WERI-Rb-1 (cell line): ENCODE data around the gene ZNF787.
A peak's percentile ranks its signal among the peaks of the same experiment; 100 is the strongest.

Experiments used
- DNase-seq: peaks from one replicate; pipeline ENCODE4 v3.0.0-alpha.2; 2020
- H3K27ac ChIP-seq: fragments of 250-450 bp; sonication (Bioruptor Pico); 2 replicates; pipeline ENCODE4 v1.5.1; 2020; ENCODE audit warnings: mild to moderate bottlenecking, moderate library complexity
- H3K27me3 ChIP-seq: fragments of 250-450 bp; sonication (Bioruptor Pico); 2 replicates; pipeline ENCODE4 v1.5.1; 2021; ENCODE audit warnings: mild to moderate bottlenecking, low read depth, moderate library complexity; ENCODE audit not compliant: insufficient read depth, severe bottlenecking
- H3K36me3 ChIP-seq: fragments of 250-450 bp; sonication (Bioruptor Pico); 2 replicates; pipeline ENCODE4 v1.5.1; 2020; ENCODE audit warnings: mild to moderate bottlenecking, moderate library complexity
- H3K4me3 ChIP-seq: 2 replicates; pipeline ENCODE4 v1.5.1; 2011; ENCODE audit warnings: low read depth, mild to moderate bottlenecking, control low read depth, low read length
- H3K9me3 ChIP-seq: fragments of 250-450 bp; sonication (Bioruptor Pico); 2 replicates; pipeline ENCODE4 v1.5.1; 2021; ENCODE audit warnings: mild to moderate bottlenecking, moderate library complexity; ENCODE audit not compliant: severe bottlenecking
- CTCF ChIP-seq: IDR thresholded peaks from 2 replicates; pipeline ENCODE4 v1.5.1; 2011; ENCODE audit warnings: low read depth, mild to moderate bottlenecking, control low read depth, inconsistent platforms, low read length

Gene ZNF787

GRCh38 chr19:56114051-56114777 lies 6.9 kb downstream of the ZNF787 start:
- no peak for TF ChIP-seq CTCF
- Histone ChIP-seq H3K27ac (peak overlapping the region; percentile 39; the same call in 1 of the 2 replicates), H3K27me3 (no peaks in the 10 kb centered on the region), H3K36me3 (peaks cover 31% of the 10 kb centered on the region), H3K4me3 (no peak overlapping the region), H3K9me3 (no peaks in the 10 kb centered on the region)
- no peak for DNase-seq

- Histone ChIP-seq H3K27ac (no peak overlapping the region; the same call in 1 of the 2 replicates), H3K36me3 (peaks cover 24% of the 10 kb centered on the region), H3K9me3 (no peaks in the 10 kb centered on the region), H3K27me3 (no peaks in the 10 kb centered on the region), H3K4me3 (no peak overlapping the region)
- no peak for DNase-seq
- TF ChIP-seq CTCF, result no peak
These were observed 7.9 kb downstream of the ZNF787 start for GRCh38 chr19:56113074-56113632.

- H3K4me3 ChIP-seq, result no peak overlapping the region
- no peak overlapping the region; the same call in 1 of the 2 replicates for H3K27ac ChIP-seq
- H3K9me3 ChIP-seq, result no peaks in the 10 kb centered on the region
- TF ChIP-seq CTCF, result no peak
- H3K36me3 ChIP-seq, result peaks cover 17% of the 10 kb centered on the region
- DNase-seq, result no peak
- no peaks in the 10 kb centered on the region for H3K27me3 ChIP-seq
These were observed 8.8 kb downstream of the ZNF787 start for GRCh38 chr19:56112313-56112709.

- H3K9me3 ChIP-seq, result no peaks in the 10 kb centered on the region
- H3K36me3 ChIP-seq, result peaks cover 20% of the 10 kb centered on the region
- H3K4me3 ChIP-seq, result no peak overlapping the region
- peak overlapping the region; percentile 25 for H3K27ac ChIP-seq
- no peak for DNase-seq
- TF ChIP-seq CTCF, result no peak
- H3K27me3 ChIP-seq, result no peaks in the 10 kb centered on the region
These were observed 9.3 kb downstream of the ZNF787 start for GRCh38 chr19:56111601-56112312.

- Histone ChIP-seq H3K4me3 (no peak overlapping the region), H3K27me3 (no peaks in the 10 kb centered on the region), H3K27ac (peak overlapping the region; percentile 41), H3K9me3 (no peaks in the 10 kb centered on the region), H3K36me3 (peaks cover 24% of the 10 kb centered on the region)
- TF ChIP-seq CTCF, result no peak
- peak; percentile 39 for DNase-seq
These were observed 10.3 kb downstream of the ZNF787 start for GRCh38 chr19:56110515-56111448.
